HG02678 (cell line): ENCODE measurements around the gene FUNDC2.

Experiments
- ATAC-seq: cut with Tn5 transposase; IDR thresholded peaks from one replicate; pipeline ENCODE4 v1.9.1; 2021; ENCODE audit warnings: mild to moderate bottlenecking, moderate library complexity; ENCODE audit not compliant: unreplicated experiment

The FUNDC2 gene

DNA sequence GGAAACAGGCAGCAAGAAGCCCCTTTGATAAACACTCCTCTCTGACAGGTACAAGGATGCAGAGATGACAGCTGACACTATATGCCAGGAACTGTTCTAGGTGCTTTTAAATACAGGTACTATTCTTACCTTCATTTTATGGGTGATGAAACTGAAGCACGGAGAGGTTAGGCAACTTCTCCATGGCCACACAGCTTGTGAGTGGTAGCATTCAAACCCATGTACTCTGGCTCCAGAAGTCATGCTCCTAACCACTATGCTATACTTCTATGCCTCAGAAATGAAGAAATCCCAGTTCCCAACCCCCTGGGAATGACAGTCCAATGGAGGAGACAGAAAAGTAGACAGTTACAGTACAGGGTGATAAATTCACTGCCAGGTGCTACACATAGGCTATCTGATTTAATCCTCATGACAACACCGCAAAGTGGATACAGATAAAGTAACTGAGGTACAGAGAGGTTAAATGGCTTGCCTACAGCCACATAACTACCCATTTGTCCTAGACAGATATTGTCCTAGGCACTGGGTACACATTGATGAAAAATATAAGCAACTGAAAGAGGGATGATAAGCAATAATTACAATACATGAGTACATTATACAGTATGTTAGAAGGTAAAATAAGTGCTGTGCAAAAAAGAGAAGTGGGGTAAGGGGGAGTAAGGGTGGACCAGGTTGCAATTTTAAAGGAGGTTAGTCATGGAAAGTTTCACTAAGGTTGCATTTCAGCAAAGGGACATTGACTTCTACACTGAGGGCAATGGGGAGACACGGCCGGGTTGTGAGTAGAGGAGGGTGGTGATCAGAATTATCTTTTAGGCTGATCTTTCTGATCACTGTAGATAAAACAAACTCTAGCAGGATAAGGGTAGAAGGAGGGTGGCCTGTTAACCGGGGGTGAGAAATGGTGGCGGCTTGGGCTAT is 2.5 kb upstream of the FUNDC2 start:
- no peak for ATAC-seq

DNA sequence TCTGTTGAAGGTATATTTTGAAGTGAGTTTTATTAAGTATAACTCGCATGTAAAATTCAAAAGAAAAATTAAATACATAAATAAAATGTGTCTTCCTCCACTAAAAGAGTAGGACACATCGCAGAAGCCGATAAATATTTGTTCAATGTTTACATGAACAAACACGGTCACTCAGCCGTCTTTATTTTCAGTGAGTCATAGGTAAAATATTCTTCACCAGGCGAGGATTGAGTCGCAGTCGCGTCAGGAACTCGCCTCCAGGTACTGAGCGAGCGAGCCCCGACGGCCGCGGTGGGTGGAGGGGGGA is 271 bp upstream of the FUNDC2 start:
- no peak for ATAC-seq

DNA sequence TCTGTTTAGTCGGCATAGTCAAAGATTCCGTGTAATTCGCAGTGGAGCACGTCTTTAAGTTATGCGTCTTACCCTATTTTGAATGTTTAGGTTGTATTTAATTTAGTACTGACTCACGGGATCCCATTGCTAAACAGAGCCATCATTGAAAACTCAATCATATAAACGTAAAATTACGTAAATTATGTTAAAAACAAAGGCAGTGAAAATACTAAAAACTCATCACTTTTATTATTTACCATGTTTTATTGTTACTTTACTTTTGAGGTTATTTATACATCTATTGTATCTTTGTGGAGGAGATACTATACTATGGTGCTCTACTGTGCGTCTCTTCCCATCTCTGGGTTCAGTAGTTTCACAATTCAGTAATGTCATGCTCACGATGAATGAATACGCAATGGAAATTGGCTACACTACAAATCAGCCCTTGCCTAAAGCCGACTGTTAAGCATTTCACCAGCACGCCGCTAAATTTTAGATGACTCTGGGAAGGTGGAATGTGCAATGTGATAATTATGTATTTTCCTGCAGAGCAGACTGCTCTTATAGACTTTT is 944 bp downstream of the FUNDC2 start:
- ATAC-seq: no peak

DNA sequence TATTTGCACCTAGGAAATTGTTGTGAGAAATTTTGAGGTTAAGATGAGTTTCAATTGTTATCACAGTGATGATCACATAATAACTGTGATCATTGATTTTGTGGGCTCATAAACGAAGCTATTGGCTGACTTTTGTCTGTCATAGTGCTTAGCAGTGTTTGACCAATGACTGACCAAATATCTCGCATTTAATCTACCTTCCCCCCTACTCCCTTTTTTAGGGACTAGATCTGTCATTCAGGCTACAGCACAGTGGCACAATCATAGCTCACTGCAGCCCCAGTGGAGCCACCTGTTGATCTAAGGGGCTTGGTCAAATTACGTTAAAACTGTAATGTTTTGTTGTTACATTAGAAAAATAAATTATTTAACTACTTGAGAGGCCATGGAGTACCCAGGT is 1.5 kb downstream of the FUNDC2 start:
- no peak for ATAC-seq

DNA sequence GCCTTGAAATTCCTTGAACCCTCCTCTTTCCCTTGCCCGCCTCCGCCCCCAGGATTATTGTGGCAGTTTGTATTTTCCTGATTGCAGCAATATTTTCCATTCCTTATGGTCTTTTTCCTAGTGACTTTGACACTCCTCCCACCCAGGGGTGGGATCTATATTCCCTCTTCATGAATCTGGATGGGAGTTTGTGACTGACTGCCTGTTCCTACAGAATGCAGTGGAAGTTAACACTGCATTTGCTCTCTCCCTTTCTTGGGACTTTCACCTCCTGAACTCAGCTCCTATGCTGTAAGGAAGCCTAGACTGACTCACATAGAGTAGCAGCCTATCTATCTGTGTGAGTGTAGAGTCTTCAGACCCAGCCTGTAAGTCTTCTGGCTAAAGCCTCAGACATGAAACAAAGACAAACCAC is 2.2 kb downstream of the FUNDC2 start:
- ATAC-seq: no peak

DNA sequence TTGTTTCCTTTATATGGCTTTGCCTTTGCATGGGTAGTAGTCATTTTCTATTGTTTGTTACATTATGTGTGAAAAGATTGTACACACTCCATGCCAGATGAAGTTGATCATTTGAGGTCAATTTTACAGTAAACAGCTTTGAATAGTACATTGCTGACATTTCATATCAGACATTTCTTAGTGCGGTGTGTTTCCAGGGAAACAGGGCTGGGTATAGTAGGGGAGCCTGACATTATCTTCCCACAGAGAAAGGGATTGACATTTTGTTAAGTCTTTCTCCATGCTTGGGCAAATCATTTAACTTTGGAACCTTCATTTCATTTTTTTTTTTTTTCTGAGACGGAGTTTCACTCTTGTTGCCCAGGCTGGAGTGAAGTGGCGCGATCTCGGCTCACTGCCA is 5.0 kb downstream of the FUNDC2 start:
- no peak for ATAC-seq

DNA sequence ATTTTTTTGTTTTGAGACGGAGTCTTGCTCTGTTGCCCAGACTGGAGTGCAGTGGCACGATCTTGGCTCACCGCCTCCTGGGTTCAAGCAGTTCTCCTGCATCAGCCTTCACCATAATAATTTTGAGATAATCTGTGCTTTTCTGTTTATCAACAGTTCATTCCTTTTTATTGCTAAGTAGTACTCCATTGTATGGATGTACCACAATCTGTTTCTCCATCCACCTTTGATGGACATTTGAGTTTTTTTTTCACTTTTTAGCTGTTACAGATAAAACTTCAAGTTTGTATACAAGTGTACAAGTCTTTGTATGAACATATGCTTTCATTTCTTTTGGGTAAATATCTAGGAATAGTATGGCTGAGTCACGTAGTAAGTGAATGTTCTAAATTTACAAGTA is 9.0 kb downstream of the FUNDC2 start:
- no peak for ATAC-seq

DNA sequence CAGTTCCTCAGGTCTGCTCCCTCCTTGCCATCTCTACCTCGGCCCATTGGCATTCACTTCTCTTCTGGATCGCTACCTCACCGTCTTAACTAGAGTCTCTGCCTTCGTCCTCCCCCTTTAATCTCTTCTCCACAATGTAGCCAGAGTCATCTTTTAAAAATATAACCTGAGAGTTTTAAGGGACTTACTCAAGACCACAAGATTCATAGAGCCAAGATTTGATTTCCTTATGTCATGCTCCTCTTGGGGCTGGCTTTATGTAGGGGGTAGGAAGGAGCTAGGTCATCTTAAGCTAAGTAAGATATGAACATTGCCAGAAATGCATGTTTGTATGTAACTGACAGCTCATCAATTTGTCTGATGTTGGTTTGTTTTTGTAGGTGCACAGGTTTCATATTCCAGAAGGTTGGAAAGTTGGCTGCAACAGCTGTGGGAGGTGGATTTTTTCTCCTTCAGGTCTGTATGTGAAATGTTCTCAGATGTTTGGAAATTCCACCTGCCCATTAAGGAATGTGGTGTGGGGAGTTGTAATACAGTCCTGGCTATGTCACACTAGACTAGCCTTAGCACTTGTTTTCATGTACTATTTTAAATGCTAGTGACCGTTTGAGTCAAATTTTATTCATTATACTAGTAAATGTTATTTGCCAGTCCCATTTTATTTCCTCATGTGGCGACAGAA is 19.6 kb downstream of the FUNDC2 start:
- no peak for ATAC-seq

DNA sequence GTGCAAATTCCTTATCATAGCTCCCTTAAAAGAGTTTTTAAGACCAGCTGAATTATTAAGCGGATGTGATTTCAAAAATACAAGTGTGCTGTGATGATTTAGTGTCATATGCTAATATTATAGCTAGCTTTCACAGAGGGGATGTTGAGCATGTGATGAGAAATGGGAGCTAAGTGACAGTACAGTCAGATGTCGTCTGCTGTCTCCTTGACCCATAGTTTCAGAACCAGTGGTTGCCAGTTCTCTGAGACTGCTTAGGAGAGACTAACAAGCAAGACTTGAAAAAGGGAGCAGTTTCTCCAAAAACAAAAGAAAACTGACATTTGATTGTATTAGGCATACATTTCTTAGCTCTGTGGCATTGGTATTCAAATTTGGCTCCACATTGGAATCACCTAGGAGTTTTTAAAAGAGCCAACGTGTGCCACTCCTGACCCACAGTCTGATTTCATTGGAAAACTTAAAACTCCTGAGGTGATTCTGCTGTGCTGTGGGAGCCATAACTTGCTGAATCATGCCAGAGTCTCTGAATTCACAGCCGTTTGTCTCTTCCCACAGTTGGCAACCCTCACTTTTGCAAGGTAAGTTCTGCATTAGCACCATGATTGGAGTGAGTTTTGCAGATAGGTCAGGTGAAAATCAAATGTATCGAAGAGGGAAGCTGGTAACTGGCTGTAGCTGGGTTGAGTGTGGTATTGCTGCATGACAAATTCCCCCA is 20.3 kb downstream of the FUNDC2 start:
- ATAC-seq: no peak

DNA sequence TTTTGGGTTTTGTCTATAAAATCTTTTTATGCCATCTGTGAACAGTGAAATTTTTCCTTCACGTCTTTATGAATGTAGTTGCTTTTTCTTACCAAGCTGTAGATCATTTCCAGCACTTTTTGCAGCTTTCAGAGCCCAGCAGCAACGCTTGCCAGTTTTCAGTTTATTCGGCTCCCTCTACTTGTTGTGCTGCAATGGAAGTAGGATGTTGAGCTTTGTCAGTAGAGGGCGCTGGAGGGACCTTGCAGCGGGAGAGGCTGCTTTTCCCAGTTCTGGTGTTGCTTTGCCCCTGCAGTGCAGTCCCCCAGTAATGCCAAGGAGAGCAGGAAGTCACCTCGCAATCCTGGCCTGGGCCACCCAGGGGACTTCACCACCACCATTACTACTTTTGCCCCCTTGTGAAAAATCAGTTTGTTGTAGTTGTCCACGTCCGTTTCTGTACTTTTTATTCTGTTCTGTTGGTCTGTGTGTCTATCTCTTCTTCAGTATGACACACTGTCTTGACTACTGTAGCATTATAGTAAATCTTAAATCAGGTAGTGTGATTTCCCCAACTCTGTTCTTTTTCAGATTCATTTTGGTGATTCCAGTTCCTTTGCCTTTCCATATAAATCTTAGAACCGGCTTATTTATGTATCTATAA is 22.5 kb downstream of the FUNDC2 start:
- ATAC-seq: no peak

DNA sequence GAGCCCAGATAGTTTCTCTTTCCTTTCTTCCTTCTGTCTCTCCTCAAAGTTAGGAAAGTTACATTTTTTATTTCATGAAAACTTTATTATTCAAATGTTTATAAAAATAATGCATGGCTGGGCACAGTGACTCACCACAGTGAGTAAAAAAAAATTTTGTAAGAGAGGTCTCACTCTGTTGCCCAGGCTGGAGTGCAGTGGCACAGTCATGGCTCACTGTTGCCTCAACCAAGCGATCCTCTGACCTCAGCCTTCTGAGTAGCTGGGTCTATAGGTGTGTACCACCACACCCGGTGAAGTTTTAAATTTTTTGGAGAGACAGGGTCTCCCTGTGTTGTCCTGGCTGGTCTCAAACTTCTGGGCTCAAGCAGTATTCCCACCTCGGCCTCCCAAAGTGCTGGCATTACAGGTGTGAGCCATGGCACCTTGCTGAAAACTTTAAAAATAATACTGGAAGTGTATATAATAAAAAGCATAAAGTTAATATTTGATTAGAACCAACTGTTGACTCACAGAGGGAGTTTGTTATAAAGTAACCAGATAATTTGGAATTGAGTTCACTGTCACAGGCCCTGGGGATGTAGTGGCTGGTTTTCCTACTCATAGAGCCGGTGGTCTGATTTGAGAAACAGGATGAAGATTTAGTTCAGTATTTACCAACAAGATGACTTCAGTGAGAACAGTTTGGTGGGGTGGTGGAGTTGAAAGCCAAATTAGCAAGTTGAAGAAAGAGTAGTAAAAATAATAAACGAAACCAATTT is 26.3 kb downstream of the FUNDC2 start:
- ATAC-seq: no peak

DNA sequence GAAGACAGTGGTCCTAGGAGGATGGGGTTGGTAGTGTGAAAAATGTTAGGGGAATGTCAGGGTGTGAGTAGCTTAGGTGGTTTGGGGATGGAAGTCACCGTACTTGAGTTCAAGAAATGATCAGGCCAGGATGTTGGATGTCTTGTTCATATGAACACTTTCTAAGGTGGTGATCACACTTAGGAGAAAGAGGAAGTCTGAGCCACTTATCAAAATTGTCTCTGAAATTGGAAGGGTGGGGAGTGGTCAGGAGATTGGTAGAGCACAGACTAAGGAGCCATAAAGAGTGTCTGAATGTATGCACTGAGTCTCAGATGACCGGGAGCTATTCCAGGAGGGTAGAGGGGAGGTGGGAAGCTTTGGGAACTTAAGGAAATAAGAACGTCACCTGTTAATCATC is 27.0 kb downstream of the FUNDC2 start:
- no peak for ATAC-seq

DNA sequence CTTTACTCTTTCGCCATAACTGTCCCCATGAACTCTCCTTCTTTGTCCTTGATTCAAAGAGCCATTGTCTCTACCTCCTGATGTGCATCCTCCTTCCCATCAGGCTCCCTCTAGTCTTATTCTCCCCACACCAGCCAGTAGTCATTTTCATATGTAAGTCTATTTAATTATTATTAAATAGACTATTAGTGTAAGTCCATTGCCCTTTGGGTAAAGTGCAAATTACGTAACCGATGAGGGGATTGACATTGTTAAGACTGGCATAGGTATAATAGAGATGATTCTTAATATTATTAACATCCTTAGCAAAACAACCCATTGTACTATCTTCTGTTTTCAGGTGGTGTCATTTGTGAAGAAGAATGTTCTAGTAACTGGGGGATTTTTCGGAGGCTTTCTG is 27.6 kb downstream of the FUNDC2 start:
- no peak for ATAC-seq

DNA sequence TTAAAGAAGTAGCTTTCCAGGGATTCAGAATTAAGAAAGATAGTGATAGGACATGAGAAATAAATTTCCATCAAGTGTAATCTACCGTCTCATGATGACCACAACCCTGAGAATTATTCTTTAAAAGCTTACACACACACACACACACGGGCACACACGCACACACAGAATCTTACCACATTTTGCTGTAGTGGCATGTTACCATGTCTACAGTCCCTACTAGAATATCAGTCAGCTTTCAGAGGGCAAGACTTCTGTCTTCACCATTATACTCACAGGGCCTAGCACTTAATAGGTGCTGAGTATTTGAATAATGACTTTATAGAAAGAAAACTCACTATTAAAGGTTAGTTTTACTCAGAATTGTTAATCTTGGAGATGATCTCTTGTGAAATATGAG is 28.9 kb downstream of the FUNDC2 start:
- no peak for ATAC-seq

DNA sequence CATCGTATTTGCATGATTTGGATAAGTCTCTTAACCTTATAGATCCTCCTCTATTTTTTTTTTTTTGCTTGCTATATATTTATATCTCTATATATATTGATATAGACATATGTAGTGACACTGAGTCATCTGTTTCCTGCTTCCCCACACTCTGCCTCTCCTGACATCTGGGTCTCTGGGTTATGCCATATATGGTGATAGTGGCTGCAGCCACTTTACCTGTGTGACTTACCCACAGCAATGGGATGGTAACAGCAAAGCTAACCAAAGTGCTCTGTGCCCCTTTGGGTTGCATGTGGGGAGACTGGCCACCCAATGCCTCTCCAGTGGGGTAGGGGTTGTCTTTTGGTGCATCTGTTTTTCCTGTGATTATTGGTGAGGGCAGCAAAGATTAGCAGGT is 29.8 kb downstream of the FUNDC2 start:
- no peak for ATAC-seq

DNA sequence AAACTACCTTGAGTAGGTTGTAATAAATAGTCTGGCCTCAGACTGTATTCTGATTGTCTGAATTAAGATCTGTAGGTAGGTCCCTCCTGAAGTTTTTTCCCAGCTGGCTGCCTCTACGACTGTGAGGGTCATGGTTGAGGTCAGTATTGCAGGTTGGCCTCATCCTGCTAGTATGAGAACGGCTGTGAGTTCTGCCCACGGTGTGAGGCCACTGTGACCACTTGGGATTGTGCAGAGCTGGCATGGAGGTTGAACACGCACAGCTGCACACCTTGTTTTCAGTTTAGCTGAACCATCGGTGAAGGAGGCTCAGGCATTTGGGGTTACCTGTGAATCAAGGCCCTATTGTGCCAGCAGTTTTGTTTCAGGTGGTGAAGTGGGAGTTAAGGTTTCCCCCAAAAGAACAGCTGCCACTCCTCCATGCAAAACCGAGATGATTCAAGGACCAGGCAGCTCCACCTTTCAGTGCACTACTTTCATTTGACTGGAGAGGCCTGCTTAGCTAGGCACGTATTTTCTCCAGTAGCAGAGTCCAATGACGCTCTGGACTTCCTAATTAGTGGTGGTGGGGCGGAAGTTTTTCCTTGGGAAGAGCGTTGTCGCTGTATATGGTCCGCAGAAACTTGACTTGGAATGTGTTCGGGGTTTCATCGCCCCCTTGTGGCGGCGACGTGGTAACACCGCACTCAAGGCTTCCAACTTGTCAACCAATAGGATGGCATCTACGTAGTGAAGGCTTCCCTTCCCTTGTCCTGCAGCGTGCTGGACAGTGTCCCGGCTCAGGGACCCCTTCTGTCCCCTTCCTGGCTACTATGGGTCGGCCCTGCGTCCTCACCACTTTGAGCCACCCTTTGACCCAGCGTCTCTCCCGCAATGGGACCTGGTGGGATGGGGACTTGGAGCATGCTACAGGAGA is 30.5 kb downstream of the FUNDC2 start:
- peak; percentile 81 for ATAC-seq

DNA sequence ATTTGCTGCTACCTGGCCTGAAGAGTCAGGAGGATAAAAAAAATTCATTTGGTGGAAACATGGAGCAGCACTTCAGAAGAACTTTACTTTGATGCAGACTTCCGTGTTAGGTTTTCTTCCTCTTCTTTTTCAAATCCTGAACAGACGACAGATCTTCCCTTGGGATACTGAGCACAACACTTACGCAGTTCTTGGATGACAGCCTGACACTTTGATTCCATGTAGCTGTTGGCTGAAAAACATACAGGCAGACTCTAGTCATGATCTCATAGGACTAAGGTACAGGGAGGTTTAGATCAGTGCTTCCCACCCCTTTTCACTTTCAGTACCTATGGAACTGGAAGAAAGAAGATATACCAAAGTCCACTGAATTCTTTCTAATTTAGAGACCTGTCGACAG is 35.1 kb downstream of the FUNDC2 start:
- no peak for ATAC-seq

DNA sequence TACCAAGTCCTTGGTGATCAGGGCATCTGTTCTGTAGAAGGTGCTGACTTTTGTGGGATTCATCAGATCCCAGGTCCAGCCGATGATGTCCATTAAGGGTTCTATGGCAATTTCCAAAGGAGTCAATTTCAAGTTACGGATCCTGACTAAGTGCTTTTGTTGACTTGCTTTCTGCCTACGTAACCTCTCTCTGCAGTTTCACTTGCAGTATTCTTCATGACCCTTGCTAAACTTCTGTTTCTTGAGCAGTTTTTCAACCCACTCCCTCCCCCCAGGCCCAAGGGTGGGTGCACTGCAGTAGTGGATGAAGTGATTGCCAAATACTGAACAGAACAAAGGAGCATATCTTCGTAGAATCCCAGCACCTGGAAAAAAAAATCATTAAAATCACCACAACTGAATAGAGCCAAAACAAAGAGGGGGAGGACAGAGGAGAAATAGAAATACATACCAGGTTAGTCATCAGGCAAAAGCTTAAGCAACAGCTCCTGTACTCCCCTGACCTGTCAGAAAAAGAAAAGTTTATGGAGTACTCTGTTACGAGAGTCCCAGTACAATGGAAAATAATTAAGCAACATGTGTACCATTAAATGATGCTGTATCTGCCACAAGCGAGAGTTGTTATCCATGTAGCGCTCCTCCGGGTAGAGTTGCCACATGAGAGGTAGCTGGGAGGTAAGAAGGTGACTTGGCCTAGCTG is 38.5 kb downstream of the FUNDC2 start:
- ATAC-seq: no peak

DNA sequence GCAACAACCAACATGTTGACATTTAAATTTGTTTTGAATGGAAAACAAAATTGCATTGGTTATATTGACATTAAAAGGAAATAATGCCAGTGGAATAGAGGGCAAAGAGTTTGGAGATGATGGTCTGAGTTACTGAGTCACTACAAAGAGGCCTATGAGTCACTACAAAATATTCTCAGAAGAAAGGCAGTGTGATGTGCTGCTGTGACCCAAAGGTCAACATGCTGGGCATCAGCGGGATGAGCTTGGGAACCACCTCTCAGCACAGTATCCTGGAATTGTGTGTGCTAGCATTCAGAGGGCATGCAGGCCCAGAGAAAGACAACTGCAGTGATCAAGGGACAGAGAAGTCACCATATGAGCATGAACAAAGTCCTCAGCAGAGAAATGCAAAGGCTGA is 41.5 kb downstream of the FUNDC2 start:
- ATAC-seq: no peak
